ENCODE measurements around the gene CACNG1. TPM values are rescaled to one million over a fixed set of nuclear protein-coding genes. Genes with fewer than 3 reads are reported as not detected.

Gene CACNG1
- total RNA-seq (not detected), polyA plus RNA-seq (not detected), total RNA-seq (0 to 0.08 (median 0) reads per million in 6 experiments)

GRCh38 chr17:67044016-67044772 lies at the start of gene CACNG1:
TSS of gene CACNG1 (plus strand) at chr17:67044554. CDS start at chr17:67044661, 107 bp downstream.
- H3K27ac Mint-ChIP-seq = peak within 1 kb of the TSS in 1 of 10 donors; percentile 16
- POLR2A ChIA-PET = no interaction called here
- peaks cover 0 to 4% (median 4%) of the 10 kb centered on the region in 5 donors for H3K27me3 Mint-ChIP-seq
- H3K9me3 Mint-ChIP-seq = peaks cover 8 to 28% (median 15%) of the 10 kb centered on the region in 9 donors
- peaks cover 0 to 23% (median 13%) of the 10 kb centered on the region in 3 donors for H3K36me3 Mint-ChIP-seq
- no peak within 1 kb of the TSS for H3K4me3 Mint-ChIP-seq
- ATAC-seq (no peak), DNase-seq (no peak)
- no peaks in the 10 kb centered on the region for H3K4me1 Mint-ChIP-seq

GRCh38 chr17:66994930-66995535 lies 49.3 kb upstream of the CACNG1 start:
- ATAC-seq (no peak), DNase-seq (no peak)
- POLR2A ChIA-PET = no interaction called here
- no peak overlapping the region for H3K27ac Mint-ChIP-seq
- H3K4me1 Mint-ChIP-seq = no peaks in the 10 kb centered on the region
- peaks cover 0 to 2% (median 0%) of the 10 kb centered on the region in 9 donors for H3K9me3 Mint-ChIP-seq
- no peaks in the 10 kb centered on the region for H3K36me3 Mint-ChIP-seq
- H3K4me3 Mint-ChIP-seq = no peak overlapping the region
- peaks cover 10 to 28% (median 12%) of the 10 kb centered on the region in 5 donors for H3K27me3 Mint-ChIP-seq

- Mint-ChIP-seq H3K27ac (no peak overlapping the region), H3K4me1 (no peaks in the 10 kb centered on the region), H3K27me3 (peaks cover 9 to 27% (median 12%) of the 10 kb centered on the region in 5 donors), H3K36me3 (no peaks in the 10 kb centered on the region), H3K4me3 (no peak overlapping the region), H3K9me3 (peaks cover 0 to 2% (median 0%) of the 10 kb centered on the region in 9 donors)
- ATAC-seq = no peak
- POLR2A ChIA-PET = no interaction called here
- DNase-seq = no peak
Observed at GRCh38 chr17:66995944-66996343, 48.4 kb upstream of the CACNG1 start.

GRCh38 chr17:66996926-66997325 lies 47.4 kb upstream of the CACNG1 start:
- Mint-ChIP-seq H3K9me3 (peaks cover 0 to 3% (median 0%) of the 10 kb centered on the region in 9 donors), H3K27ac (no peak overlapping the region), H3K36me3 (no peaks in the 10 kb centered on the region), H3K4me1 (no peaks in the 10 kb centered on the region), H3K27me3 (peaks cover 7 to 17% (median 9%) of the 10 kb centered on the region in 5 donors), H3K4me3 (no peak overlapping the region)
- ATAC-seq = no peak
- POLR2A ChIA-PET = no interaction called here
- DNase-seq = no peak

- POLR2A ChIA-PET = no interaction called here
- ATAC-seq = no peak
- Mint-ChIP-seq H3K4me1 (no peaks in the 10 kb centered on the region), H3K36me3 (no peaks in the 10 kb centered on the region), H3K27me3 (peaks cover 2 to 21% (median 9%) of the 10 kb centered on the region in 5 donors), H3K4me3 (no peak overlapping the region), H3K9me3 (peaks cover 0 to 3% (median 0%) of the 10 kb centered on the region in 9 donors), H3K27ac (no peak overlapping the region)
- no peak for DNase-seq
Observed at GRCh38 chr17:67003231-67003630, 41.1 kb upstream of the CACNG1 start.

GRCh38 chr17:67004181-67004580 lies 40.2 kb upstream of the CACNG1 start:
- ATAC-seq = no peak
- Mint-ChIP-seq H3K27ac (no peak overlapping the region), H3K36me3 (no peaks in the 10 kb centered on the region), H3K9me3 (peaks cover 0 to 6% (median 2%) of the 10 kb centered on the region in 9 donors), H3K4me3 (no peak overlapping the region), H3K27me3 (peaks cover 4 to 21% (median 9%) of the 10 kb centered on the region in 5 donors), H3K4me1 (no peaks in the 10 kb centered on the region)
- POLR2A ChIA-PET = no interaction called here
- DNase-seq = no peak

- ATAC-seq (no peak), DNase-seq (no peak)
- no peaks in the 10 kb centered on the region for H3K36me3 Mint-ChIP-seq
- peaks cover 8 to 31% (median 15%) of the 10 kb centered on the region in 5 donors for H3K27me3 Mint-ChIP-seq
- POLR2A ChIA-PET = no interaction called here
- H3K27ac Mint-ChIP-seq = no peak overlapping the region
- H3K4me3 Mint-ChIP-seq = no peak overlapping the region
- H3K4me1 Mint-ChIP-seq = no peaks in the 10 kb centered on the region
- H3K9me3 Mint-ChIP-seq = peaks cover 0 to 7% (median 2%) of the 10 kb centered on the region in 9 donors
Observed at GRCh38 chr17:67007266-67007665, 37.1 kb upstream of the CACNG1 start.

- H3K4me3 Mint-ChIP-seq = no peak overlapping the region
- no peak overlapping the region for H3K27ac Mint-ChIP-seq
- DNase-seq = no peak
- H3K4me1 Mint-ChIP-seq = no peaks in the 10 kb centered on the region
- H3K36me3 Mint-ChIP-seq = no peaks in the 10 kb centered on the region
- H3K27me3 Mint-ChIP-seq = peaks cover 8 to 33% (median 17%) of the 10 kb centered on the region in 5 donors
- POLR2A ChIA-PET = no interaction called here
- ATAC-seq = no peak
- peaks cover 0 to 7% (median 0%) of the 10 kb centered on the region in 9 donors for H3K9me3 Mint-ChIP-seq
Observed at GRCh38 chr17:67008101-67008500, 36.3 kb upstream of the CACNG1 start.

GRCh38 chr17:67011527-67012175 lies 32.7 kb upstream of the CACNG1 start:
- ATAC-seq = no peak
- Mint-ChIP-seq H3K9me3 (peaks cover 0 to 7% (median 0%) of the 10 kb centered on the region in 9 donors), H3K36me3 (no peaks in the 10 kb centered on the region), H3K27ac (no peak overlapping the region), H3K4me1 (no peaks in the 10 kb centered on the region), H3K27me3 (peaks cover 8 to 31% (median 14%) of the 10 kb centered on the region in 5 donors), H3K4me3 (no peak overlapping the region)
- no peak for DNase-seq
- POLR2A ChIA-PET = no interaction called here

GRCh38 chr17:67013891-67014290 lies 30.5 kb upstream of the CACNG1 start:
- ATAC-seq = no peak
- peaks cover 0 to 5% (median 0%) of the 10 kb centered on the region in 9 donors for H3K9me3 Mint-ChIP-seq
- no peak overlapping the region for H3K4me3 Mint-ChIP-seq
- POLR2A ChIA-PET = no interaction called here
- no peak overlapping the region for H3K27ac Mint-ChIP-seq
- H3K36me3 Mint-ChIP-seq = no peaks in the 10 kb centered on the region
- no peak for DNase-seq
- peaks cover 8 to 33% (median 14%) of the 10 kb centered on the region in 5 donors for H3K27me3 Mint-ChIP-seq
- H3K4me1 Mint-ChIP-seq = no peaks in the 10 kb centered on the region

- H3K27me3 Mint-ChIP-seq = peaks cover 8 to 33% (median 14%) of the 10 kb centered on the region in 5 donors
- no peaks in the 10 kb centered on the region for H3K9me3 Mint-ChIP-seq
- no peak for DNase-seq
- H3K27ac Mint-ChIP-seq = no peak overlapping the region
- no peak for ATAC-seq
- H3K36me3 Mint-ChIP-seq = no peaks in the 10 kb centered on the region
- H3K4me1 Mint-ChIP-seq = no peaks in the 10 kb centered on the region
- no peak overlapping the region for H3K4me3 Mint-ChIP-seq
- POLR2A ChIA-PET = no interaction called here
Observed at GRCh38 chr17:67015001-67015400, 29.4 kb upstream of the CACNG1 start.

- Mint-ChIP-seq H3K4me1 (no peaks in the 10 kb centered on the region), H3K9me3 (no peaks in the 10 kb centered on the region), H3K36me3 (no peaks in the 10 kb centered on the region), H3K27me3 (peaks cover 5 to 33% (median 12%) of the 10 kb centered on the region in 5 donors), H3K4me3 (no peak overlapping the region), H3K27ac (no peak overlapping the region)
- no peak for ATAC-seq
- POLR2A ChIA-PET = no interaction called here
- DNase-seq = no peak
Observed at GRCh38 chr17:67016039-67016762, 28.2 kb upstream of the CACNG1 start.
